Astrocyte (in vitro differentiated cells and primary cell): ENCODE results near the gene AP5S1. TPM values are rescaled to one million over a fixed set of nuclear protein-coding genes. Genes with fewer than 3 reads are reported as not detected.

Experiments used
- DNase-seq: peaks from one replicate; pipeline ENCODE4 v3.0.0-alpha.2; 2010; ENCODE audit warnings: low read depth
- FAIRE-seq: peaks from 2 replicates; lab custom pipeline; 2011; peaks lifted over from hg19 to GRCh38; lab: Jason Lieb, UNC
- H2AFZ ChIP-seq: 2 replicates; pipeline ENCODE4 v1.6.0; 2012; ENCODE audit warnings: low read depth, low read length, inconsistent platforms
- H3K27ac ChIP-seq: 2 replicates; pipeline ENCODE4 v1.5.1; 2011; ENCODE audit warnings: low read depth, low read length, inconsistent platforms
- H3K27me3 ChIP-seq: 2 replicates; pipeline ENCODE4 v1.6.0; 2011; ENCODE audit warnings: low read length, inconsistent platforms; ENCODE audit not compliant: insufficient read depth
- H3K36me3 ChIP-seq: 2 replicates; pipeline ENCODE4 v1.5.1; 2011; ENCODE audit warnings: low read length, inconsistent platforms; ENCODE audit not compliant: insufficient read depth
- H3K4me1 ChIP-seq: 2 replicates; pipeline ENCODE4 v1.5.1; 2011; ENCODE audit warnings: low read length, inconsistent platforms; ENCODE audit not compliant: insufficient read depth
- H3K4me2 ChIP-seq: 2 replicates; pipeline ENCODE4 v1.6.0; 2012; ENCODE audit warnings: low read length, inconsistent platforms
- H3K4me3 ChIP-seq: 2 replicates; pipeline ENCODE4 v1.5.1; 2011; ENCODE audit warnings: low read depth, mild to moderate bottlenecking, low read length, inconsistent platforms; ENCODE audit not compliant: insufficient read depth
- H3K79me2 ChIP-seq: 2 replicates; pipeline ENCODE4 v1.6.0; 2012; ENCODE audit warnings: mild to moderate bottlenecking, low read length, inconsistent platforms; ENCODE audit not compliant: insufficient read depth
- H3K9ac ChIP-seq: 2 replicates; pipeline ENCODE4 v1.6.0; 2012; ENCODE audit warnings: mild to moderate bottlenecking, low read length, inconsistent platforms
- H3K9me3 ChIP-seq: 2 replicates; pipeline ENCODE4 v1.5.1; 2012; ENCODE audit warnings: low read depth, mild to moderate bottlenecking, low read length, inconsistent platforms; ENCODE audit not compliant: insufficient read depth
- H4K20me1 ChIP-seq: 2 replicates; pipeline ENCODE4 v1.6.0; 2012; ENCODE audit warnings: low read length, inconsistent platforms; ENCODE audit not compliant: insufficient read depth
- H3K27ac Mint-ChIP-seq: one replicate; pipeline ENCODE4 v1.8.0; 2021; ENCODE audit warnings: mild to moderate bottlenecking, mixed read lengths; ENCODE audit not compliant: unreplicated experiment
- H3K27me3 Mint-ChIP-seq: one replicate; pipeline ENCODE4 v1.8.0; 2021; ENCODE audit warnings: low read depth, mixed read lengths; ENCODE audit not compliant: unreplicated experiment
- H3K36me3 Mint-ChIP-seq: one replicate; pipeline ENCODE4 v1.8.0; 2021; ENCODE audit warnings: low read depth, mixed read lengths; ENCODE audit not compliant: unreplicated experiment
- H3K4me1 Mint-ChIP-seq: one replicate; pipeline ENCODE4 v1.8.0; 2021; ENCODE audit warnings: low read depth, mixed read lengths; ENCODE audit not compliant: unreplicated experiment
- H3K4me3 Mint-ChIP-seq: one replicate; pipeline ENCODE4 v1.8.0; 2021; ENCODE audit warnings: mild to moderate bottlenecking, moderate library complexity, mixed read lengths; ENCODE audit not compliant: unreplicated experiment
- H3K9me3 Mint-ChIP-seq: one replicate; pipeline ENCODE4 v1.8.0; 2021; ENCODE audit warnings: mild to moderate bottlenecking, mixed read lengths; ENCODE audit not compliant: unreplicated experiment
- CTCF ChIP-seq: IDR thresholded peaks from 2 replicates; pipeline ENCODE4 v1.5.1; 2011; ENCODE audit warnings: low read depth, mild to moderate bottlenecking, inconsistent platforms, low read length, moderate library complexity; ENCODE audit not compliant: insufficient read depth
- EZH2 ChIP-seq: IDR thresholded peaks from 2 replicates; pipeline ENCODE4 v1.6.1; 2012; ENCODE audit warnings: mild to moderate bottlenecking, low read length, inconsistent platforms; ENCODE audit not compliant: insufficient read depth
- total RNA-seq: library from RNA; stranded (reverse); gene quantifications from 2 replicates; pipeline ENCODE4 v1.2.1, GENCODE V29; 2021

Gene AP5S1
- total RNA-seq, 1 donor from 2014 or later: 12.6 TPM

DNA sequence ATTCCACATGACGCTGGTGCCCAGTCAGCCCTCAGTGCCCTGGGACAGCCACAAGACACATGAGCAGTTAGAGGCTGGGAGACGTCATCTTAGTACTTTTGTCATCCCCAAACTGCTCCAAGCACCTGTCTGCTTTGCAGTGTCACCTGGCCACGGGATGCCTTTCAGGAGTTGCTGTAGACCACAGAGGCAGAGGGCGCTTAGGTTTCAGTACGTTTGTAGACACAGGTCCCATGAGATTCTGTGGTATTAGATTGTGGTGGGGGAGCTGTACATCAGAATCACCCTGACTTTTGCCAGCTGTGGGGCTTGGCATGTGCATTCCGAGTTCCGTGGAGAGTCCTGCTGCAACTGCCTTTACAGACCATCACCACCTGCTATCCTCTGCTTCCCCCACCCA lies 43.0 kb downstream of the AP5S1 start:
- no peaks in the 10 kb centered on the region for H3K4me1 Mint-ChIP-seq
- no peak for DNase-seq
- Histone ChIP-seq H2AFZ (no peak overlapping the region), H3K9me3 (peaks cover 5% of the 10 kb centered on the region), H3K79me2 (no peaks in the 10 kb centered on the region), H3K27me3 (no peaks in the 10 kb centered on the region), H3K9ac (no peak overlapping the region), H3K36me3 (peaks cover 34% of the 10 kb centered on the region), H3K4me2 (no peak overlapping the region), H3K4me3 (no peak overlapping the region), H3K4me1 (no peaks in the 10 kb centered on the region), H4K20me1 (peaks cover 26% of the 10 kb centered on the region), H3K27ac (no peak overlapping the region)
- no peaks in the 10 kb centered on the region for H3K9me3 Mint-ChIP-seq
- no peak for TF ChIP-seq CTCF
- TF ChIP-seq EZH2: no peak
- H3K27me3 Mint-ChIP-seq: no peaks in the 10 kb centered on the region
- peaks cover 37% of the 10 kb centered on the region for H3K36me3 Mint-ChIP-seq
- H3K4me3 Mint-ChIP-seq: no peak overlapping the region
- H3K27ac Mint-ChIP-seq: no peak overlapping the region
- FAIRE-seq: no peak

DNA sequence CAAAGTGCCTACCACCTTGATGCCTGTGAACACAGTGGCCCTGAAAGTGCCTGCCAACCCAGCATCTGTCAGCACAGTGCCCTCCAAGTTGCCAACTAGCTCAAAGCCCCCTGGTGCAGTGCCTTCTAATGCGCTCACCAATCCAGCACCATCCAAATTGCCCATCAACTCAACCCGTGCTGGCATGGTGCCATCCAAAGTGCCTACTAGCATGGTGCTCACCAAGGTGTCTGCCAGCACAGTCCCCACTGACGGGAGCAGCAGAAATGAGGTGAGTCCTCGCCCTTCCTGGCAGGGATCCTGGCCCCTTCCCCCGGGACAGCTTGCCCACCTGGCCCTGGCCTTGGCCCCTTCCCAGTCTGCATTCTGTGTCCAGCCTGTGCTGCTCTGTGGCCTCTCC lies 44.2 kb downstream of the AP5S1 start:
- Histone ChIP-seq H3K27me3 (no peaks in the 10 kb centered on the region), H3K36me3 (peaks cover 34% of the 10 kb centered on the region), H3K79me2 (no peaks in the 10 kb centered on the region), H3K4me2 (no peak overlapping the region), H3K9ac (no peak overlapping the region), H3K4me1 (no peaks in the 10 kb centered on the region), H2AFZ (no peak overlapping the region), H4K20me1 (peaks cover 26% of the 10 kb centered on the region), H3K9me3 (peaks cover 5% of the 10 kb centered on the region), H3K4me3 (no peak overlapping the region), H3K27ac (no peak overlapping the region)
- H3K36me3 Mint-ChIP-seq: peaks cover 35% of the 10 kb centered on the region
- no peaks in the 10 kb centered on the region for H3K4me1 Mint-ChIP-seq
- FAIRE-seq: no peak
- TF ChIP-seq EZH2 (no peak), CTCF (no peak)
- H3K4me3 Mint-ChIP-seq: no peak overlapping the region
- H3K27ac Mint-ChIP-seq: no peak overlapping the region
- no peak for DNase-seq
- no peaks in the 10 kb centered on the region for H3K27me3 Mint-ChIP-seq
- H3K9me3 Mint-ChIP-seq: no peaks in the 10 kb centered on the region

DNA sequence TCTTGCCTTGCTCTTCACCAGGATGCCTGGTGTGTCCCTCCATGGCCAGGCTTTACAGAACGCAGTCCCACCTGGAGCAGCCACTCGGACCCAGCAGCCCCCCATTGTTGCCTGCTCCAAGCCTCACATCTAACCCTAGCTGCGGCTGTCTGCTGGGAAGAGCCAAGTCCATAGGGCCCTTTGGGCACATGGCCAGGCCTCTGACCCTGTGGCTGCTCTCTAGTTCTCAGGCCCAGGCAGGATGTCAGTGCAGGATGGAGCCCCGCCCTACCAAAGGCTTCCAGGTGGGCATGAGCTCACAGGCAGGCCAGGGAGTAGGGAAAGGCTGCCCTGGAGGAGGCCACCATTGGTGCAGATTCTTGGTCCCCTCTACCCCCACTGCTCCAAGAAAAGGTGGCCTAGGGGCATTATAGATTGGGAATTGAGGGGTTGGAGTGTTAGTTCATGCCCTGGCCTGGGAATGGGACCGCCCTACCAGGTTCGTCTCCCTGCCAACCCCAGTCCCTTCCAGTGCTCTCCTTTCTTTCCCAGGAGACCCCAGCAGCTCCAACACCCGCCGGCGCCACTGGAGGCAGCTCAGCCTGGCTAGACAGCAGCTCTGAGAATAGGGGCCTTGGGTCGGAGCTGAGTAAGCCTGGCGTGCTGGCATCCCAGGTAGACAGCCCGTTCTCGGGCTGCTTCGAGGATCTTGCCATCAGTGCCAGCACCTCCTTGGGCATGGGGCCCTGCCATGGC lies 45.0 kb downstream of the AP5S1 start:
- Mint-ChIP-seq H3K27me3 (no peaks in the 10 kb centered on the region), H3K36me3 (peaks cover 35% of the 10 kb centered on the region), H3K27ac (no peak overlapping the region), H3K4me1 (peaks cover 2% of the 10 kb centered on the region), H3K4me3 (no peak overlapping the region), H3K9me3 (no peaks in the 10 kb centered on the region)
- Histone ChIP-seq H3K79me2 (no peaks in the 10 kb centered on the region), H3K27me3 (no peaks in the 10 kb centered on the region), H3K27ac (no peak overlapping the region), H4K20me1 (peaks cover 26% of the 10 kb centered on the region), H3K9me3 (peaks cover 5% of the 10 kb centered on the region), H3K36me3 (peaks cover 34% of the 10 kb centered on the region), H3K4me3 (no peak overlapping the region), H3K4me1 (no peaks in the 10 kb centered on the region), H3K9ac (no peak overlapping the region), H2AFZ (no peak overlapping the region), H3K4me2 (no peak overlapping the region)
- DNase-seq (no peak), FAIRE-seq (no peak)
- TF ChIP-seq CTCF (no peak), EZH2 (no peak)
